Stimulated activated CD8-positive, alpha-beta memory T cell treated with anti-CD3 and anti-CD28 coated beads, Interleukin-4, amount 100 ng/mL, for 1 hour (primary cell): ENCODE data around the gene SAP30BP.

ENCODE experiments used
- DNase-seq, 2 donors: peaks; one replicate each; pipeline ENCODE4 v3.0.0-alpha.2; 2020; ENCODE audit warnings: low read depth in 2 of 2, low spot score in 1 of 2

Gene SAP30BP

DNA sequence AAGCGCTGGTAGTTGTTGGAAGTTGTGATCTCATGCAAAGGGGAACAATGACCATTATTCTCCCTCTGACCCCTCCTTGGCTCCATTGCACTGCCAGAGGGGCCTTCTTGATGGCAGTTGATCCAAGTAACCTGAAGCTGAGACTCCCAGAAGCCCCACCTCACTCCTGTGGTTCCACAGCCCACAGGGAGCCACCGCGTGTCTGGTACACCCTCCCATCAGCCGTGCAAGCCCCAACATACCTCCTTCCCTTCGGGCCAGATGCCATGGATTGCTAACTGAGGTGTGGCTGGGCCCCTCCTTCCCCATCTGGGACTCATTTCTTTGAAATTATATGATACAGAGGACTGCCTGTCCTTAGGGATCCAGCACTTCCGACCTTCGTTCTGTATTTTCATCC, 17.8 kb downstream of the SAP30BP start:
- DNase-seq: no peak

DNA sequence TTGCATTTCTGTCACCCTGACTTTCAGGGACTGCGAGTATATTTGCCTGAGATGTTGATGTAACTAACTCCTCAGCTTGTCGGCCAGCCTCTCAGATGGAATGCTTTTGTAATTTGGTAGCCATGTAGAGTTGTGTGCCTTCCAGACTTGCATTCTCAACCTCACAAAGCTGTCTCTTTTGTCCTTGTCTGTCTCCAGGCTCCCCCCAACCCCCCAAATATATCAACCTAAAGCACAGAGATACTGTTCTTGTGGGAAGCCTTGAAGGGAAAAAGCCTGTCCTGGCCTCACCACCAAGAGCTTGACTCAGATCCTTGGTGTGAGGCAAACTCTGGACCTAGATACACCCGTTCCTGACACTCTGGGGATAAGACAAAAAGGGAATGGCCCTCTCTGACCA, 18.4 kb downstream of the SAP30BP start:
- DNase-seq: no peak

DNA sequence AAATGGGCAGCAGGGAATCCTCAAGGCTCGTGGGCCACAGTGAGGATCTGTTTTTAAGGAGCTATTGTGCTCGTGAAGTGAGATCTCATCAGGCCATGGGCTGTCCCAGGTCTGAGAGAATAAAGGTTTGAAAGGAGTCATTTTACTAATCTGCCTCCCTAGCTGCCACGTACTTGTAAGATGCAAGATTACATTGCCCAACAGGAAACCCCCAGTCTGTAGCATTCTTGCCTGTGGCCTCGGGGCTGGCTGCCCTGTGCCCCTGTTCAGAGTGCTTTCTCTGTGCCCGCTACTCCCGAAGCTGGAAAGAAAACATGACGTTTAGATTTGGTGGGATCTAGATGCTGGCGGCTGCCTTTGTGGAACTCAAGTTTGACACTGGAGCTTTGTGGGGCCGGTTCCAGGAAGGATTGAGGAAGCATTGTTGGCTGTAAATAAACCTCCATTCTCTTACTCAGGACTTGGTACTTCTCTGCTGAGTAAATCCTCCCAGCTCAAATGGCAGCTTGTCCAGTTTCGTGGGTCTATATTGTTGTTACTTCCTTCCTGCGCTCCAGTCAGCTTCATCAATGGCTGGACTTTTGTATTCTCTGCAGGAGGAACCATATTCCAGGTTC, 21.2 kb downstream of the SAP30BP start:
- no peak for DNase-seq

DNA sequence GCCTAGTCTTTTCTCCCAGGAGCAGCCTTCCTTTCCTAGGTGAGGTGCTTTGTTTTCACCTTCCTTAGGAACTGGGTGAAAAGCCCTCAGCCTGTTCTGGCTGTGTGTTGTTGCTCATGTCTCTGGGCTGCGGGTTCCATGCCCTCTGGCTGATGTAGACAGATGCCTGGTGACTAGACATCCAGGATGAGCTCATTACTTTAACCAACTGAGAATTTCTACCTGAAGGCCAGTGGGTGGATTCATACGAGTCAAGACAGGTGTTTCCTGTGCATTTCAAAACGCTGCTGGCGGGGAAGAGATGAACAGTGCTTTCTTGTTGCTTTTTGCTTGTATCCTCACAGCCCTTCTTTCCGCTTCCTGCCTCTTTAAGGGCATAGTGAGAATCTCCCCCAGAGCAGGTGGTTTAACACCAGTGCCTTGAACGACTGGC, 22.3 kb downstream of the SAP30BP start:
- DNase-seq: peak in 1 of 2 donors; percentile 6

DNA sequence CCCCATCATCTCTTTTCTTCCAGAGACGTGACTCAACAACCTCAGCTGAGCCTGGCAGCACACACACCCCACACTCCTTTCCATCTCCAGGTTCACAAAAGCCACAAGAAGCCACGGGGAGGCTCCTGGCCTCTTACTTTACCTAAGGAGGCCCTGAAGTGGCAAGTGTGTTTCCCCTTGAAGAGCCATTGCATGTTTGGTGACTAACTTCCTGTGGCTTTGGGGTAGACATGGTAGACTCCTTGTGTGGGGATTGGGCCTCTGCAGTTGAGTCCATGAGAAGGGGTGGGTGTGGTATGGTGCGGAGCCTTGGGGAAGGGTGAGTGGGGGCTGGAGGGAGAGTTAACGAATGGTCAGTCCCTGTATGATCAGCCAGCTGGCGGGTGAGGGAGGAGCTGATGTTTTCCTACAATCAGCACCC, 24.2 kb downstream of the SAP30BP start:
- DNase-seq: no peak

DNA sequence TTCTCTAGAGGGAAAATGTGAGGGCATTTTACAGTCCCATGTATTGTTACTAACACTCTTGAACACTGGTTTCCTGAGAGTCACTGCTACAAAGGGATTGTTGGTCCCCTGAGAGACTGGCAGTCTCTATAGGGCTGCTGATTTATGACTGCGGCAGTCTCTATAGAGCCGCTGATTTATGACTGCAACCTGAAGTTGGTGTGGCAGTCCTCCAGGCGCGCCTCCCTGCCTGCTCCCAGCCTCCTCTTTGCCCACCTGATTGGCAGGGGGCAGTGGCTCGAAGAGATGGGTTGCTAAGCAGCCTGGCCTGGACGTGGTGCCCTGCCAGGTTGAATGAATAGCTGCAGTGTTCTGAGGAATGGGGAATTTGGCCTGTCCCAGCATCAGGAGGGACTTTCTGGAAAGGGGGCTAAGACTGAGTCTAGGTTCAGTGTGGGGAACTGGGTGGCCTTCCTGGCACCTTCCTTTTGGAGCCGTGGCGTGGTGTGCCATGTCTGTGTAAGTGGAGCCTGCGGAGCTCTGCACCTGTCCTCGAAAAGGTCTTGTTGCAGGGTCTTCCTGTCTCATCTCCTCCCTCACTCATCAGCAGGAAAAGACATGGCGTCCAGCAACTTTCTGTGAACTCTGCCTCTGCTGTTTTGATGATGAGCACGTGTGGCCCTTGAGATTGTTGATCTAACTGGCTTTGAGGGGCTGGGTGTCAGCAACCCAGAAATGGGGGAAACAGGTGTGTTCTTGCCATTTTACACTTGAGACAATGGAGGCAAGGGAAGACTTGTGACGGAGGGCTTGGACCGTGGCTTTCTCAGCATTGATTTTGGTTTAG, 24.9 kb downstream of the SAP30BP start:
- no peak for DNase-seq

DNA sequence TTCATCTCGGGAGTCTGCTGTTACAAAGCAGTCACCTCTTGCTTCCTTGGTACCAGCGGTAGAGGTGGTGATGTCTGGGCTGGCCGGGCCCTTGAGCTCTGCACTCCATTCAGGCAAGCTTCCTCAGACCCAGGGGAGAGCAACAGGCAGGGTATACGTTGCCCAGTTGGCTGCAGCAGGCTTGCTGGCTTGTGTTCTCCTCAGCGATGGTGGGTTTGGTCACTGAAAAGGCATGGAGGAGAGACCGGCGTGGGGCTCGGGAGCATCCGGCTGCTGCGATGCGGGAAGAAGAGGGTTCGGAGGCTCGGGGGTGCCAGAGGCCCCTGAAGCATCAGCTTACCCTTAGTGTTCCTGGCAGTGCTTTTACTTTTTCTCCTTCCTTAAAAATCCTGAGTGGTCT, 25.8 kb downstream of the SAP30BP start:
- no peak for DNase-seq

DNA sequence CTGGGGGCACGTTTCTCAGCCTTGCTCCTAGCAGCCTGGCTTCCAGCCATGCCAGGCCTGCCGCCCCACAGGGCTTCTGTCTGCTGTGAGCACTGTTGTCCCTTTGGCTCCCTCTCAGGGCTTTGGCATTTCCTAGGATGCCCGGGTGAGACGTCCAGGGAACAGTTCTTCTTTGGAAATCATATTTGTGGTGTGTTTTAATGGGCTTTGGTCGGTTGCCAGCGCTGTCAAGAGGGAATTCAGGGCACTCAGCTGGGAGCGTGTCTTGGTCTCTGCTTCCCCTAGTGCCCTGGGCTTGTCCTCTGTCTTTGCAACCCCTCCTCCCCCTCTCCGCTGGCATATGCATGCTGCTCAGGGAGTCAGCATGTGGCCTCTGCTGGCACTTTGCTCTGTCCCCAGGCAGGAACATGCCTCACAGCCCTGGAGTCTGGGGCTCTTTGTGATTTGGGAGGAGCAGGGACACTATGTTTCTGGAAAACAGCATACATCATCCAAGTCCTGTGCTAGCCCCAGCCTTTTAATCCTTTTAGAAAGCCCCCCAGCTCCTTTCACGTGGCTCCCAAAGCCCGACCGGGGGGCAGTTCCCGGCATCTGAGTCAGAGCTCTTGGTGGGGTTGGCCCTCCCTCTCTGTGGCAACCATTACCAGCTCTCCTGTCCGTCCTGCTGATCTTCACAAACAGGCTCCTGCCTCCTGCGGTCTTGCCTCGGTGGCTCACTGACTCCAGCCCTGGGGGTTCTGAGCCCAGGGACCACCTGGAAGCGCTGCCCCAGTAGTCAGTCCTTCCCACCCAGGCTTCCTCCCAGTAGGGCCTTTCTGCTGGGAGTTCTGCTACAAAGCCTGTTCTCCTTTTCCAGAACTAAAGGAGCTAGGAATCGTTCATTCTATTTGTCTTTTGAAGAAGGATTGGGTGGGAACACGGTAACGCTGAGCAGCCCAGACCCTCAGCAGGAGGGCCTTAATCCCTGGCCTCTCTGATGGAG, 26.7 kb downstream of the SAP30BP start:
- no peak for DNase-seq

DNA sequence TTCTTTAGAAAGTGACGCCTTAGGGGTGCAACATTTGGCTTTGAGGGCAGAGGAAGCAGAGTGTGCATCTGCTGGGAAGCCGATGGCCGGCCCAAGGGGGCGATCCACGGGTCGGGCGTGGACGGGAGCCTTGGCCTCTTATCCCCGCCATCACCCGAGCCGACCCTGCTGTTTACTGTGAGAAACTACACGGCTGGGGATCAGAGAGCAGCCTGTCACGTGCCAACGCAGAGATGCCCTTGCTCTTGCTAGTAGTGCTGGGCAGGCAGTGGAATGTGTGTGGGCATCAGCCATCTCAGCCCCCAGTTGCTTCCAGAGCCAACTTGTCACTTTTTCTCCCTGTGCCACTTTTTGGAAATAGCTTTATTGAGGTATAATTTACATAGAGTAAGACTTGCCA, 27.4 kb downstream of the SAP30BP start:
- DNase-seq: no peak

DNA sequence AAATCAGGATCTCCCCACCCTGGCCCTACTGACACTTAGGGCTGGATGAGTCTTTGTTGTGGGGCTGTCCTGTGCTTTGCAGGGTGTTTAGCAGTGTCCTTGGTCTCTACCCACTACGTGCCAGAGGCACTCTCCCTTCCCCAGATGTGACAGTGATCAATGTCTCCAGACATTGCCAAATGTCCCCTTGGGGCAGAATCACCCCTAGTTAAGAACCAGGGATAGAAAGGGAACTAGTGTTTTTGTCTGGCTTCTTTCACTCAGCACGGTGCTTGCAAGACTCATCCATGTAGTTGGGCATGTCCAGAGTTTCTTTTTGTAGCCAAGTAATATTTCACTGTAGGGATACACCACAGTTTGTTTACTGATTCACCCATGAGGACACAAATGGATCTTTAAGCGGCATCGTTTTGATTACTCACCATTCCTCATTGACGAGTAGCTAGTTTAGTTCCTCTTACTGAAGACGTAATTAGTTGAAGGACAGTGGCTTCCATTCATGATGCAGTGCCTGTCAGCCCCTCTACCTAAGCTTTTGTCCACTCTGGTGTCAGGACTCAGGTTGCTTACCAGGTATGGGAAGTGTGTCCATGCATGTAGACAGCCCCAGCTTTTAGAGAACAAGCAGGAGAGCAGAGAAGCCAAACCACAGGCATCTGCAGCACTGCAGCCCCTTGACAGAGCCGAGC, 28.1 kb downstream of the SAP30BP start:
- no peak for DNase-seq

DNA sequence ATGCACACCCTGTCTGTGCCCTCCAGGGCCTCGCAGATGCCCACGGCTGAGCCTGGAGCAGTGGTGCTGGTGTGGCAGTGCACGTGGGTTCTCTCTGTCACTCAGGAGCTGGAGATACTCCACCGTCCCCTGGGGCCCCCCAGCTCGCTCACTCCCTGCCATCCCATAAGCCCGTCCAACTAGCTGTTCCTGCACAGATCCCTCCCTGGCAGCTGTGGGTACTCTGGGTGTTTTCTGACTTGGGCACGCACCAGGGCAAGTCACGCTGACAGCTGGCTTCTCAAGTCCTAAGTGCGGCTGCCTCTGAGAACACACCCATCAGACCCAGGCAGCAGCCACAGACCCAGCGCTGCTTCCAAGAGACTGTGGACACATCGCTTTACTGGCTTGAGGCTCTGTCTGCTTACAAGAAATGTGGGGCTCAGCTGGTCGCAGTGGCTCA, 28.7 kb downstream of the SAP30BP start:
- DNase-seq: no peak

DNA sequence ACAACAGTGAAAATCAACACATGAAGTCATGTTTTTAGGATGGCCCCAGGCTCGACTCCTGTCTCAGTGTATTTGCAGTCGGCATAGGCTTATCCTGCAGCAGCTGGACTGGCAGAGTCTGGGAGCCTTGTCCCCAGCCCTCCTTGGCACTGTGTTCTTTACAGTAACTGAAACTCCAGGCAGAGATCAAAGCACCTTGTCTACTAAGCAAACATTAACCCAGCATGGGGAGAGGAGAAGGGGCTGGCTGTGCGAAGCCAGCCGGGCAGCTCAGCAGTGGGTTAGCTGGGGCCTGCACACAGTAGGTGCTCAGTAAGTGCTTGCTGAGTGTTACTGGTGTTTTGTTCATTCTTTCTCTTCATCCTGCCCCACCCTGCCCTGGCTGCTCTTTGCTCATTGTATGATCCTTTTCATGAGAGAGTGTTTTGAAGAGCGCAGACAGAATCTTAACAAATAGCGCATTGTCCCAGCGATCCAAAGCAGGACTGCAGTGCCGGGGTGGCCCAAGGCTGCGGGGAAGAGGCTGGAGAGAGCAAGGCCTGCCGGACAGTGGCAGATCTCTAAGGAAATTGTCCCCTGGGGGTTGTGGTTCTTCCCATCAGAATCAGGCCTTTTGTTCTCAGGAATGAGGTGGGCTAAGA, 30.6 kb downstream of the SAP30BP start:
- no peak for DNase-seq

DNA sequence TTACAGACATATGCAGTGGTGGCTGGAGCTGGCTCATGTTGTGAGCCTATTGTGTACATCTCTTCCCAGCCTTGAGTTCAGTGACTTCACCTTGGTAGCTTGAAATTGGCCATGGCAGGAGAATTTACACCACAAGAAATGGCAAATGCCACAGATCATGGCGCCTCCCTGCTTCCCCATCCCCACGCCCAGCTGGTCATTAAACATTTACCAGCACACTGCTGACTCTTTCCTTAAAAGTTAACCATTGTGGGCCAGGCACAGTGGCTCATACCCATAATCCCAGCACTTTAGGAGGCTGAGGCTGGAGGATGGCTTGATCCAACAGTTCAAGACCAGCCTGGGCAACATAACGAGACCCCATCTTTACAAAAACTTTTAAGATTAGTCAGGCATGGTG, 31.5 kb downstream of the SAP30BP start:
- no peak for DNase-seq

DNA sequence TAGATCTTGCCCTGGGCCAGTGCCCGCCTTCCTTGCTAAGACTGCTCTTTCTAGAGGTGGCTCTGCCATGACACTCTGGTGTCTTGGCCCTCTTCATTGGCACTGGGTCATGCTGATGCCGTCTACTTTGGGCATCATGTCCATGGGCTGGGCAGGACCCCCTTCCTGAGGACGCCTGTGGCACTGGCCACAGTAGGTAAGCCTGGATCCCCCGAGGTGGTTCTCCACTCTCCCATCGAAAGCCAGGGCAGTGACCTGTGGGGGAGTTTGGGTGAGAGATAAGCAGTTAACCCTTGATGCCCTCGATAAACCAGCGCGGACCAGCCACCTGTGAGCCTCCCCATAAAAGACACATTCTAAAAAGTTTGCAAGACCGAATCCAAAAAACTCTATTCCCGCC, 34.1 kb downstream of the SAP30BP start:
- DNase-seq: no peak

DNA sequence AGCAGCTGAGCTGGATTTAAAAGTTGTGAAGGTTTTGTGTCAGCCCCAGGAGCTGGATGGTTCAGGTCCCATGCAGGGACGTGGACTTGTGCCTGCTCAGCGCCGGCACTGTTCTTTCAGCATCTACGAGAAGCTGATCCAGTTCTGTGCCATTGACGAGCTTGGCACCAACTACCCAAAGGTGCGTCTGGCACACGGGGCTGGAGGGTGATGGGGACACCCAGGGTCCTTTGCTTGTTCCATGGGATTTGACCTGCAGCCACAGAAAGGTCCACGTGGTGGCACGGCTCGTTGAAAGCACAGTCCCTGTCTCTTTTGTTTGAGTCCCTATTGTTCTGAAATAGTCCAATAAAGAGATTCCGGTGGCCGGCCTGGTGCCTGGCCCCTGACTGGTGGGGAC, 36.1 kb downstream of the SAP30BP start:
- no peak for DNase-seq

DNA sequence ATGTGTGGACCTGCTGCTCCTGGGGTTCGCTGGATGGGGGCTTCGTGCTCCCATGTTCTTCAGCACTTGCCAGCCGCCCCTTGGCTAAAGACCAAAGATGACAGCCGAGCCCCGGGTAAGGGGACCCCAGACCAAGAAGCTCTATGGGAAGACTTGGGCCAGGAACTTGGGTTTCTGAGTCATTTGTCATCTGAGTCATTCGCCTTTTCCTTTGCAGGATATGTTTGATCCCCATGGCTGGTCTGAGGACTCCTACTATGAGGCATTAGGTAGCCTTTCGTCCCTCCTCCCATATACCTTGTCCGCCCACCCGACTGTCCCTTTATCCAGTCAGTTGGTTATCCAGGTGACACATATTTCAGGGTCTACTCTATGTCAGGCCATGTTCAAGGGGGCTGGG, 36.5 kb downstream of the SAP30BP start:
- DNase-seq: no peak

DNA sequence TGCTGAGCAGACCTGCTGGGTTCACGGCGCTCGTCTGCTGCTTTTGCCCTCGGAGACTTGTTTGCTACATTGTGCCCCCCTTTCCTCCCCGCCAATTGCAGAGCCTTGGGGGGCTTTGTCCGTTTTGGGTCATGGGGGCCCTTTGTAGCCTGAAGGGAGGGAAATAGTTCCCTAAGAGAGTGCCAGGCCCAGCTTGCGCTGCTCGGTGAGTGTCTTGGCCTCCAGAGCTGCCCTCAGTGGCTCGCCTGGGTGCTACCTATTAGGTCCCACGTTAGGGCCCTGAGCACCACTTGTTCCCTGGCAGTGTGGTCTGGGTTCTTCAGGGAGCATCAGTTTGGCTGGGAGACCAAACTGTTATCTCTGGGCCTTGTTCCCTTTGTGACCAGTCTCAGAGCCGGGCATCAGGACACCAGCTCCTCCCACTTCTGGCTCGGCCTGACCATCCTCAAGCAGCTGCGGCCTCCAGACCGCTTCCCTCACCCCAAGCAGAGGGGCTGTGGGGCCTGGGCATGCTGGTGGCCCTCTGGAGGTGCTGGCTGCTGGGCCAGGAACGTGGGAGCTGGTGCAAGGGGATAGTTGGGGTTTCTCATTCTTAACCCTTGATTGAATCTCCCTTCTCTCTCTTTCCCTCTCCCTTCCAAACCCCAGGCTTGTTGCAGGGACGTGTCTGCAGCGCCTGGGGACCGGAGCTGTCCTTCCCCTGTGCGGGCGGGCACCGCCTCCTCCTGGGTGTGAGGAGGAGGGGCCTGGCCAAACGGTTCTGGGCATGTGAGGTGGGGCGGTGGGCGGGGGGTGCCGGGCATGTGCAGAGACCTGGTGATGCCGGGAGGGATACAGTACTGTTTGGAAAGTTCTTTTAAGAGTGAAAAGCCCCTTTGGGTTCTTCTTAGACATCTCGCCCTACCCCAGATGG, 38.1 kb downstream of the SAP30BP start:
- DNase-seq: no peak

DNA sequence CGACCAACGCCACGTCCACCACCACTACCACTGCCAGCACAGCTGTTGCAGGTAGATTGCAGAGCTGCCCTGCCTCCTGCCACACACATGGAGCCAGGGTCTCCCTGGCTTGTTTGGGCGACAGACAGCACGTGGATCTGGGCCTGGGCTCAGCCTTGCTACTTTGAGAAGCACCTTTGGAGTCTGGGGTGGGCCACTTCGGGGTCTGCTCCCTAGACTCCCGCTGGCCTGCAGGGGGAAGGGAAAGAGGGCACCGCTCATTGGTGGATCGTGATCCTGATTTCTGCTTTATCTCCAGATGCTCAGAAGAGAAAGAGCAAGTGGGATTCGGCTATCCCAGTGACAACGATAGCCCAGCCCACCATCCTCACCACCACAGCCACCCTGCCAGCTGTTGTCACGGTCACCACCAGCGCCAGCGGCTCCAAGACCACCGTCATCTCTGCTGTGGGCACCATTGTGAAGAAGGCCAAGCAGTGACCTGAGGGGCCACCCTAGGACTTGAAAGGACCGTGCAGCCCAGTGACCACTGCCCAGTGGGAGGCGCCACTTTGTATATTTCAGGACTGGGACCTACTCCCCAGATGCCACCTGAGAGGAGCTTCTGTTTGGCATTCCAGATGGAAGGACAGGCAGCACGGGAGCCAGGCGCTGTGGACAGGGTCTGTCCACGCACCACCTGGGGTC, 39.0 kb downstream of the SAP30BP start:
- no peak for DNase-seq

DNA sequence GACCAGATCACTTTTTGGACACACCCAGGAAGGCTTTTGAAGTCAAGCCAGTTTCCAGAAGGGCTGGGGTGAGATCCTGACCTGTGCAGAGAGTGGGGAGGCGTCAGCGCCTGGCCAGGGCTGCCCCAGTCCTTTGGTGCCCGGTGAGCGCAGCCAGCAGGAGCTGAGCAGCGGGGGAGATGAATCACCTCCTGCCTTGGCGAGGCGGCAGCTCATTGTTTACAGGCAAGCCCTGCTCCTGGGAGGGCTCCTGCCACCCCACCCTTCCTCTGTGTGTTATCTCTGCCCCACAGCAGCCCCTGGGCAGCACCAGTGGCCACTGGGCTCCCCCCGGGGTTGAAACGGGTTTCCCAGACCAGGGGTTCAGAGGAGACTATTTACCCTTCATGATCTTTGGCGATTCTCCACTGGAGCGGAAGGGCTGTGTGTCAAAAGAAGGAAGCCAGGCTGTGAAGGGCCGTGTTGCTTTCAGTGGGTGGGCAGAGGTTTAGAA, 40.0 kb downstream of the SAP30BP start:
- no peak for DNase-seq
